GM19372 (cell line): ENCODE data around the gene POR.
A peak's percentile ranks its signal among the peaks of the same experiment; 100 is the strongest.
"Not testable (repeated sequence)": the region's sequence is repeated elsewhere in the genome, so short reads cannot be mapped to it uniquely, and the experiment has no call there.

Source experiments
- ATAC-seq: cut with Tn5 transposase; IDR thresholded peaks from one replicate; pipeline ENCODE4 v1.9.1; 2021; ENCODE audit warnings: mild to moderate bottlenecking, low read depth, moderate library complexity; ENCODE audit not compliant: unreplicated experiment

The POR gene

GRCh38 chr7:75883265-75883824 lies 31.6 kb upstream of the POR start:
- ATAC-seq: peak; percentile 47

- no peak for ATAC-seq
Observed at GRCh38 chr7:75884476-75884875, 30.5 kb upstream of the POR start.

GRCh38 chr7:75885036-75885435 lies 29.9 kb upstream of the POR start:
- ATAC-seq: no peak

GRCh38 chr7:75887669-75888369 lies 27.1 kb upstream of the POR start:
- ATAC-seq: no peak

- no peak for ATAC-seq
Observed at GRCh38 chr7:75888464-75889222, 26.3 kb upstream of the POR start.

- no peak for ATAC-seq
Observed at GRCh38 chr7:75889223-75889825, 25.6 kb upstream of the POR start.

GRCh38 chr7:75889826-75890225 lies 25.1 kb upstream of the POR start:
- ATAC-seq: no peak

GRCh38 chr7:75891237-75891636 lies 23.7 kb upstream of the POR start:
- ATAC-seq: not testable (repeated sequence)

- ATAC-seq: no peak
Observed at GRCh38 chr7:75891815-75892411, 23.0 kb upstream of the POR start.

GRCh38 chr7:75892634-75893272 lies 22.2 kb upstream of the POR start:
- ATAC-seq: no peak

GRCh38 chr7:75896803-75897327 lies 18.1 kb upstream of the POR start:
- no peak for ATAC-seq

GRCh38 chr7:75900617-75901315 lies 14.2 kb upstream of the POR start:
- ATAC-seq: no peak

- no peak for ATAC-seq
Observed at GRCh38 chr7:75905785-75906604, 9.0 kb upstream of the POR start.

GRCh38 chr7:75906991-75907667 lies 7.8 kb upstream of the POR start:
- no peak for ATAC-seq

- ATAC-seq: not testable (repeated sequence)
Observed at GRCh38 chr7:75907668-75908039, 7.3 kb upstream of the POR start.

- no peak for ATAC-seq
Observed at GRCh38 chr7:75909521-75910132, 5.3 kb upstream of the POR start.

- not testable (repeated sequence) for ATAC-seq
Observed at GRCh38 chr7:75911186-75911585, 3.8 kb upstream of the POR start.

- no peak for ATAC-seq
Observed at GRCh38 chr7:75913437-75913836, 1.5 kb upstream of the POR start.
